GM18858 (cell line): ENCODE results near the gene ARRB1.
"Not testable (repeated sequence)": the region's sequence is repeated elsewhere in the genome, so short reads cannot be mapped to it uniquely, and the experiment has no call there.

Experiments used
- ATAC-seq: cut with Tn5 transposase; IDR thresholded peaks from one replicate; pipeline ENCODE4 v1.9.1; 2021; ENCODE audit not compliant: unreplicated experiment

The ARRB1 gene

GRCh38 chr11:75344186-75344585 lies 7.3 kb downstream of the ARRB1 start:
- ATAC-seq: no peak

GRCh38 chr11:75342966-75343870 lies 8.2 kb downstream of the ARRB1 start:
- no peak for ATAC-seq

GRCh38 chr11:75342231-75342918 lies 9.1 kb downstream of the ARRB1 start:
- no peak for ATAC-seq

- no peak for ATAC-seq
Measured at GRCh38 chr11:75341612-75342011, 9.8 kb downstream of the ARRB1 start.

- no peak for ATAC-seq
Measured at GRCh38 chr11:75339685-75340409, 11.6 kb downstream of the ARRB1 start.

GRCh38 chr11:75338516-75339208 lies 12.8 kb downstream of the ARRB1 start:
- ATAC-seq: no peak

- ATAC-seq: no peak
Measured at GRCh38 chr11:75337195-75337654, 14.2 kb downstream of the ARRB1 start.

- no peak for ATAC-seq
Measured at GRCh38 chr11:75334976-75335375, 16.5 kb downstream of the ARRB1 start.

- ATAC-seq: no peak
Measured at GRCh38 chr11:75334402-75334891, 17.0 kb downstream of the ARRB1 start.

- ATAC-seq: no peak
Measured at GRCh38 chr11:75333807-75334140, 17.7 kb downstream of the ARRB1 start.

GRCh38 chr11:75333022-75333806 lies 18.2 kb downstream of the ARRB1 start:
- ATAC-seq: no peak

- not testable (repeated sequence) for ATAC-seq
Measured at GRCh38 chr11:75331761-75332160, 19.7 kb downstream of the ARRB1 start.

GRCh38 chr11:75331304-75331703 lies 20.2 kb downstream of the ARRB1 start:
- ATAC-seq: not testable (repeated sequence)

GRCh38 chr11:75330886-75331285 lies 20.6 kb downstream of the ARRB1 start:
- not testable (repeated sequence) for ATAC-seq

- ATAC-seq: no peak
Measured at GRCh38 chr11:75330291-75330690, 21.2 kb downstream of the ARRB1 start.

GRCh38 chr11:75328426-75329277 lies 22.8 kb downstream of the ARRB1 start:
- ATAC-seq: no peak

GRCh38 chr11:75326439-75326810 lies 25.0 kb downstream of the ARRB1 start:
- ATAC-seq: no peak

GRCh38 chr11:75325713-75326438 lies 25.6 kb downstream of the ARRB1 start:
- no peak for ATAC-seq
